Loucy (cell line): ENCODE measurements around the gene MARCHF6.

Source experiments
- EZH2phosphoT487 ChIP-seq: fragments of 200-600 bp; IDR thresholded peaks from 2 replicates; pipeline ENCODE4 v1.6.1; 2018; ENCODE audit warnings: antibody characterized with exemption, mild to moderate bottlenecking, moderate library complexity, borderline replicate concordance
- TF ChIP-seq, protein P1 (sequence below): fragments of 200-600 bp; sonication (generic); conservative IDR thresholded peaks from 2 replicates; pipeline ENCODE4 v1.5.1; 2014; ENCODE audit warnings: mild to moderate bottlenecking, antibody characterized with exemption, low read length

DNA sequence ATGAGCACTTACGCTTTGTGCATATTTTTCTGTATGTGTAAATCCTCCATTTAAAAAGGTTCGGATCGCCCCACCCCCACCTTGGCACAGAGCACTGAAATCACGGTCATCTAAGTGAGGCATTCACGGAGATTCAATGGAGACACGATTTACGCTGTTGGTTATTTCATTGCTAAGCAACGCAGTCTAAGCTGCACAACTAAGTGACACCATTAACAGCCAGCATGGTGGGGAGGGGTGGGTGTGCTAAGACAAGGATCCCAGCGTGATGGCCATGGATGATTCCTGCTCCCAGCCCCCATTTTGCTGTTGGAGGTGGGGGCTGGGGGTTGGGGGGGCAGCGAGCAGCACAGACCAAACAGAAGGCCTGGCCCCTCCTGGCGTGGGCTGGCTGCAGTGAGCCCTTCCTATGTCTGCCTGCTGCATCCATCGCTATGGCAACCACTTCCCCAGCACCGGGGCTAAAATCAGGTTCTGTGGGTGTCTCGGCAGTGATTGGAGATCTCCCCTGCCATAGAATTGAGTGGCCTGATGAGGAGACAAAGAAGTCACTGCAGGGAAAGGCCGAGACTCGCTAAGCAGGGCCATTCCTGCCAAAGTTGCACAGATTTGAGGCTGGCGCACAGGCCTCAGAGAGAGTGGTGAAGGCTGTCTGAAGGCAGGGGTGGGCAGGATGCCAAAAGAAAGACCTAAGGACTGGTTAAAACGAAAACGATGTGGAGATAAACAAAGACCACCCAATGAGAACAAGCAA, 14.3 kb upstream of the MARCHF6 start:
- TF ChIP-seq, protein P1, sequence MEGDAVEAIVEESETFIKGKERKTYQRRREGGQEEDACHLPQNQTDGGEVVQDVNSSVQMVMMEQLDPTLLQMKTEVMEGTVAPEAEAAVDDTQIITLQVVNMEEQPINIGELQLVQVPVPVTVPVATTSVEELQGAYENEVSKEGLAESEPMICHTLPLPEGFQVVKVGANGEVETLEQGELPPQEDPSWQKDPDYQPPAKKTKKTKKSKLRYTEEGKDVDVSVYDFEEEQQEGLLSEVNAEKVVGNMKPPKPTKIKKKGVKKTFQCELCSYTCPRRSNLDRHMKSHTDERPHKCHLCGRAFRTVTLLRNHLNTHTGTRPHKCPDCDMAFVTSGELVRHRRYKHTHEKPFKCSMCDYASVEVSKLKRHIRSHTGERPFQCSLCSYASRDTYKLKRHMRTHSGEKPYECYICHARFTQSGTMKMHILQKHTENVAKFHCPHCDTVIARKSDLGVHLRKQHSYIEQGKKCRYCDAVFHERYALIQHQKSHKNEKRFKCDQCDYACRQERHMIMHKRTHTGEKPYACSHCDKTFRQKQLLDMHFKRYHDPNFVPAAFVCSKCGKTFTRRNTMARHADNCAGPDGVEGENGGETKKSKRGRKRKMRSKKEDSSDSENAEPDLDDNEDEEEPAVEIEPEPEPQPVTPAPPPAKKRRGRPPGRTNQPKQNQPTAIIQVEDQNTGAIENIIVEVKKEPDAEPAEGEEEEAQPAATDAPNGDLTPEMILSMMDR = no peak
- TF ChIP-seq EZH2phosphoT487 = no peak
